HCT116 (cell line): ENCODE measurements around the gene GMNN. TPM values are rescaled to one million over a fixed set of nuclear protein-coding genes. Genes with fewer than 3 reads are reported as not detected.

Experiments used
- EGR1 ChIP-seq: IDR thresholded peaks from 2 replicates; pipeline ENCODE4 v1.6.1; 2012; ENCODE audit warnings: low read depth
- RAD21 ChIP-seq: IDR thresholded peaks from 2 replicates; pipeline ENCODE4 v1.6.1; 2012; ENCODE audit warnings: low read depth, mild to moderate bottlenecking
- total RNA-seq: library from RNA; stranded (reverse); gene quantifications from one replicate; pipeline ENCODE4 v1.2.1, GENCODE V29; 2021; ENCODE audit not compliant: unreplicated experiment

Gene GMNN
- total RNA-seq, 1 experiment from 2014 or later, result 54.9 TPM

GRCh38 chr6:24833711-24834386 is 59.1 kb downstream of the GMNN start (continued):
- TF ChIP-seq EGR1, result no peak
- no peak for TF ChIP-seq RAD21

Other genes starting within 250 kb of the GMNN start
- gene KIAA0319, start 128.7 kb upstream of the GMNN start, total RNA-seq, result 0.49 TPM
- gene TDP2, start 108.0 kb upstream of the GMNN start, total RNA-seq, result 30.2 TPM
- gene ACOT13, start 107.9 kb upstream of the GMNN start, total RNA-seq, result 33.5 TPM
- gene C6orf62, start 55.8 kb upstream of the GMNN start, total RNA-seq, result 103 TPM
- gene ARMH2, start 24.0 kb downstream of the GMNN start, total RNA-seq, result not detected
- gene RIPOR2, start 161.0 kb downstream of the GMNN start, total RNA-seq, result 0.44 TPM